ENCODE data around the gene TRPT1. TPM values are rescaled to one million over a fixed set of nuclear protein-coding genes. Genes with fewer than 3 reads are reported as not detected.
"Not testable (repeated sequence)": the region's sequence is repeated elsewhere in the genome, so short reads cannot be mapped to it uniquely, and the experiment has no call there.

Gene TRPT1
- total RNA-seq, 1 experiment from 2014 or later, result 112 TPM

GRCh38 chr11:64258946-64259532 lies 33.1 kb upstream of the TRPT1 start:
- DNase-seq (ENCODE audit: low spot score), result no peak

DNA sequence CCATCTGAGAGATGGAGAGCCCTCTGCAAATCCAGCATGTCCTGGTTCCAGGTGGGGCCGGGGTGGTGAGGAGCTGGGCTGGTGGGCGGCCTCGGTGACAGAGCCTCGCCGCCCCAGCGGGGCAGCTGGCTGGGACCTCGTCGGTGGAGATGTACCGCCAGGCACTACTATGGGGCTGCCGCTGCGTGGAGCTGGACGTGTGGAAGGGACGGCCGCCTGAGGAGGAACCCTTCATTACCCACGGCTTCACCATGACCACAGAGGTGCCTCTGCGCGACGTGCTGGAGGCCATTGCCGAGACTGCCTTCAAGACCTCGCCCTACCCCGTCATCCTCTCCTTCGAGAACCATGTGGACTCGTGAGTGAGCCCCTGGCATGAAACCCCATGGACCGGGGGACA lies 32.4 kb upstream of the TRPT1 start:
- no peak for DNase-seq (ENCODE audit: low spot score)

- DNase-seq (ENCODE audit: low spot score), result no peak
Measured at GRCh38 chr11:64256300-64256699, 30.3 kb upstream of the TRPT1 start.

GRCh38 chr11:64255135-64256128 lies 29.4 kb upstream of the TRPT1 start:
- no peak for DNase-seq (ENCODE audit: low spot score)

- no peak for DNase-seq (ENCODE audit: low spot score)
Measured at GRCh38 chr11:64254326-64254725, 28.3 kb upstream of the TRPT1 start.

- DNase-seq (ENCODE audit: low spot score), result no peak
Measured at GRCh38 chr11:64253481-64253880, 27.5 kb upstream of the TRPT1 start.

GRCh38 chr11:64253043-64253442 lies 27.1 kb upstream of the TRPT1 start:
- no peak for DNase-seq (ENCODE audit: low spot score)

GRCh38 chr11:64252003-64252872 lies 26.3 kb upstream of the TRPT1 start:
- peak; percentile 79 for DNase-seq (ENCODE audit: low spot score)

DNA sequence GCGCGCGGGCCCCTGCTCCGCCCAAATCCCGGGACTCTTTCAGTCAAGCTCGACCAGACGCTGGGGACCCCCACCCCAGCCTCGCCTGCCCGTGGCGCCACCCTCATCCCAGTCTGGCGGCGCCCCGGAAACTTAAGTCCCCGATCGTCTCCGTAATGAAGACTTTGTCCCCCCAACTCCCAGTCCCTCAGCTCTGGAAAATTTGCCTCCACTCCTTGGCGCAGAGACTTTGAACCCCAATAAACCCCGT lies 25.7 kb upstream of the TRPT1 start:
- no peak for DNase-seq (ENCODE audit: low spot score)

- DNase-seq (ENCODE audit: low spot score), result peak; percentile 76
Measured at GRCh38 chr11:64251016-64251752, 25.2 kb upstream of the TRPT1 start, which contains the start of gene PLCB3. PLCB3 (plus strand) TSS chr11:64251530; CDS start chr11:64251650, 120 bp downstream.

DNA sequence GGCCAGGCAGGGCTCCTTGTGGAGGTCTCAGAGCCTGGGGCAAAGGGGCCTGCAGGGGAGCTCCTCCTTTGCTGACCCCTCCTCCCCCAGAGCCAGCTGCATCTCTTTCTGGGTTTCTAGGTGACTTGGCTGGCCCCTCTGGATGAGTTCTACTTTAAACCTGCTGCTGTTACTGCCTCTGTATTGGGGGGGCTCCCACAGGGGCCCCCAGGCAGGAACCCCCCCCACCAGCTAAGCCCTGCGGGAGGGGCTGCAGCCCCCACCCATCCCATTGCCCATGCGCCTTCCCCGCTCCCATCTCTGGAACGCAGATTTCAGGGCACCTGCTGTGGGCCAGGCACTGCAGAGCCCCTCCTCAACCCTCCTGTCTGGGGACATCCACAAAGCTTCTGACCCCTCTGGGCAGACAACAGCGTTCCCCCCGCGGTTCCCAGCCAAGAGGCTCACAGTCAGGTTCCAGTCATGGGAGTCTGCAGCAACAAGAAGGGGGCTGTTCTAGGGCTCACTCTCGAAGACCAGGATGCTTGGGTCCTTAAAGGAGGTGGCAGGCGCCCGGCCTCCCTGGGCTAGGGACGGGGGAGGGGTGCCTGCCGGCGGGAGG lies 24.5 kb upstream of the TRPT1 start:
- peak; percentile 49 for DNase-seq (ENCODE audit: low spot score)

DNA sequence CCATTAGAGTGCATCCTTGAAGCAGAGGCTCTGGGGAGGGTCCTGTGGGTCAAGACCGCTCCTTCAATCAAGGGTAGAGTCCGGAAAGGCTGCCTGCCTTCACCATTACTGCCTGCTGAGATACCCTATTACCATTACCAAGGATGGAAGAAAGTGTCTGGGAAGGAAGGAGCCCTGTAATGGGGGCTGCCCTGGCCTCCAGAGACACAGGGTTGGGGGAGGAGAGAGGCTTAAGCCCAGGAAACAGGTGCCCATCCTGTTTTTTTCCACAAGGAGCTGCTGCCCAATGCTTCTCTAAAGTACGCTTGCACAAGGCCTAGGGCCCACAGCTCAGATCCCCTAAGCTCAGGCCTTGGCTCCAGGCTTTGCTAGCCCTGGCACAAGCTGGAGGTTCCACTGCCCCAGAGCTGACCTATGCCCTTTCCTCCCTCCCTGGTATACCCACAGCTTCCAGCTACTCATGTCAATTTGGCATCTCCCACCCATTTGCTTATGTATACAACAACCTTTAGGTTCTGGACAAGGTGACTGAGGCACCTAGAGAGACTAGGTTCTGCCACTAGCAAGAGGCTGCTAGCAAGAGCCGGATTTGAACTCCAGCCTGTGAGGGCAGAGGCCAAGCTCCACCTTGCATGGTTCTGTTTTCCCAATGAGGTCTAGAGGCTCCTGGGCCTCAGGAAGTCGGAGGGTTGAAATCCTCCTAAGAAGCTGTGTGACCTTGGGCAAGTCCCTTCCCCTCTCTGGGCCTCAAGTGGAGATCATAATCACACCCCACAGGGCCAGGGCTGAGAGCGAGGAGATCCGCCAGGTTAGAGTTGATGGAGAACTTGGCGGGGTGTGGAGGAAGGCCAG lies 23.8 kb upstream of the TRPT1 start:
- DNase-seq (ENCODE audit: low spot score), result no peak

DNA sequence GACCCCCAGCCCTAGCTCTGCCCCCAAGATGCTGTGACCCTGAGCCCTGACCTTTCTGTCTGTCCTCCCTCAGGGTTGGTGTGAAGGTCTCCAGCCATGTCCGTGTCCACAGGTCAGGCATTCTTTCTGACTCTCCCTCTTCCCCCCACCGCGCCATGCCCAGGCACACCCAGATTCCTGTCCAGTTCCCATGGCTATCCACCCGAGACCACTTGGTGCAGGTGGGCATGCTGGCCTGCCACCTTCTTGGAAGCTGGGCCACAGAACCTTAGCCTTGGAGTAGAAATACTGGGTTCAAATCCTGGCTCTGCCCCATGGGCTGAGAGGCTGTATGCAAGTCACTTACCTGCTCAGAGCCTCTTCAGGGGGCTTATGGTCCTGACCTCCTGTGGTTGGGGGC lies 23.1 kb upstream of the TRPT1 start:
- no peak for DNase-seq (ENCODE audit: low spot score)

DNA sequence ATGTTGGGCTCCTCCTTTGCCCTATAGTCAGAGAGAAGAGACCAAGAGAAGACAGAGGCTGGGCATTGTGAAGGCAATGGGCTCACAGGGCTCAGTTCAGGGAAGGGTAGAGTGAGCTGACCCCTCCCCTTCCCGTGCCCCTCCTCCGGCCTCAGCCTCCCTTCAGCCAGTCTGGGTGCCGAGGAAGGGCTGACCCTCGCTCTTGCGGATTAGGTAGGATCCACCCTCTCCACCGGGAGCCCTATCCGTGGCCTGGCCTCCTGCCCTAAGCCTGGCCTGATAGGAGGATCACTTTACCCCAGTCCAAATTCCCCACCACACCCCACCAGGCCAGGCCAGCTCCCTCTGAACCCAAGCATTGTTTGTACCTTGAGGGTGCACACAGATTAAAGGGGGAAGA lies 22.6 kb upstream of the TRPT1 start:
- no peak for DNase-seq (ENCODE audit: low spot score)

GRCh38 chr11:64247729-64248531 lies 21.9 kb upstream of the TRPT1 start:
- no peak for DNase-seq (ENCODE audit: low spot score)

DNA sequence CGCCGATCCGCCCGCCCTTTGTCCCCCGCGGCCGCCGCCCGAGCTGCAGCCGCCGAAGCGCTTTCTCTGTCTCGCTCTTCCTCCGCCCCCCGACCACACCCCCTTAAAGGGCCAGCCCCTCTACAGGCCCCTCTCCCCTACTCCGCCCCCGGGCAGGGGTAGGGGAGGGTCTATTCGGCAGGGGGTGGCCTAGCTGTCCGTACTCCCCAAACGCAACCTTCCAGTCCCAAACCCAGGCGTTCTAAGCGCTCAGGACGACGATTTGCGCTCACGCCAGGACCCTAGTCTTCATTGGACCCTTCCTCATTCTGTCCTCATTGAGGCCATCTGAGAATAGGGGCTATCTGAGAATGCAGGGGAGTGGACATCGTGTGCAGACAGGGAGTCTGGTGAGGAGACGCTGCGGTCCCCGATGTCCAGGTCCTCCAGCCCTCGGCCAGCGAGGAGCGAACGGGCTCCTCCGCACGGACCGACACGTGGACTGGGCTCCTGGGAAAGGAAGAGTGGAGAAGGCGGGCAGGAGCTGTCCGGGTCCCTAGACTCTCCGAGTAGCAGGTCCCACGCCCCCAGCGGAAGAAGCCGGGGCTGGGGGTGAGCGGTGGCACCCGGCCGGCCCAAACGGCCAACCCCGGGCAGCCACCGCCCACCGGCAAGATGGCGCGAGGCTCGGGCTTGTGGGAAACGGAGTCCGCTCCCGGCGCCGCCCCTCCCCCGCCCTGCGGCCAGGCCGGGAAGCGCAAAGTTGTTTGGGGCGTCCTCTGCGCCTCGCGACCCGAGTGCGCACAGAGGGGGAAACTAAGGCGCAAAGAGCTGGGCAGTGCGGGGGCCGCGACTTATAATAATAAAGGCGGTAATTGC lies 21.1 kb upstream of the TRPT1 start, which contains the start of gene PPP1R14B:
TSS of gene PPP1R14B (minus strand) at position 73 of the 858 bp plus-strand sequence. CDS start 270 bp downstream, outside the sequence.
- peak; percentile 90 for DNase-seq (ENCODE audit: low spot score)

- DNase-seq (ENCODE audit: low spot score), result not testable (repeated sequence)
Measured at GRCh38 chr11:64246621-64246870, 20.6 kb upstream of the TRPT1 start.

All from HT-29 (cell line).